Caco-2 (cell line): ENCODE results near the gene COQ4. TPM values are rescaled to one million over a fixed set of nuclear protein-coding genes. Genes with fewer than 3 reads are reported as not detected.

Experiments
- BruUV-seq: library from RNA; stranded (reverse); fragments of 400-500 nt; replicated peaks from 2 replicates; lab custom pipeline; 2021; lab: Mats Ljungman, UMichigan
- CTCF ChIA-PET: fragments of 300-600 bp; sonication (Branson Sonifier 250); formaldehyde crosslinking; loops from one replicate; lab custom pipeline; 2022; ENCODE audit warnings: antibody characterized with exemption; lab: Charles Lee
- POLR2A ChIA-PET: fragments of 300-600 bp; sonication (Branson Sonifier 250); formaldehyde crosslinking; loops from one replicate; lab custom pipeline; 2022; ENCODE audit warnings: antibody characterized with exemption; lab: Charles Lee
- DNase-seq, 2 experiments: peaks; one replicate each; pipeline versions ENCODE4 v3.0.0 to v3.0.0-alpha.2; 2020 to 2022
- H3K27me3 ChIP-seq: replicated peaks from 2 replicates; pipeline ENCODE4 v1.6.0; 2011; ENCODE audit warnings: low read length; ENCODE audit not compliant: control insufficient read depth, insufficient read depth
- H3K36me3 ChIP-seq: 2 replicates; pipeline ENCODE4 v1.5.1; 2011; ENCODE audit warnings: low read length; ENCODE audit not compliant: control insufficient read depth, insufficient read depth
- H3K4me1 ChIP-seq: fragments of 250-450 bp; sonication (Bioruptor Pico); 2 replicates; pipeline ENCODE4 v1.5.1; 2020; ENCODE audit warnings: mild to moderate bottlenecking
- H3K4me3 ChIP-seq: 2 replicates; pipeline ENCODE4 v1.5.1; 2011; ENCODE audit warnings: low read depth, mild to moderate bottlenecking, control low read depth, low read length
- H3K9me3 ChIP-seq: fragments of 250-450 bp; sonication (Bioruptor Pico); 2 replicates; pipeline ENCODE4 v1.5.1; 2020; ENCODE audit warnings: mild to moderate bottlenecking, moderate library complexity
- H3K27ac Mint-ChIP-seq: one replicate; pipeline ENCODE4 v1.8.0; 2022; ENCODE audit warnings: mixed read lengths; ENCODE audit not compliant: unreplicated experiment
- H3K27me3 Mint-ChIP-seq: one replicate; pipeline ENCODE4 v1.8.0; 2022; ENCODE audit warnings: mixed read lengths; ENCODE audit not compliant: insufficient read depth, unreplicated experiment
- H3K36me3 Mint-ChIP-seq: one replicate; pipeline ENCODE4 v1.8.0; 2022; ENCODE audit warnings: mild to moderate bottlenecking, mixed read lengths; ENCODE audit not compliant: insufficient read depth, unreplicated experiment
- H3K4me1 Mint-ChIP-seq: one replicate; pipeline ENCODE4 v1.8.0; 2022; ENCODE audit warnings: low read depth, mixed read lengths; ENCODE audit not compliant: unreplicated experiment
- H3K4me3 Mint-ChIP-seq: one replicate; pipeline ENCODE4 v1.8.0; 2022; ENCODE audit warnings: mild to moderate bottlenecking, moderate library complexity, mixed read lengths; ENCODE audit not compliant: unreplicated experiment
- H3K9me3 Mint-ChIP-seq: one replicate; pipeline ENCODE4 v1.8.0; 2022; ENCODE audit warnings: mixed read lengths; ENCODE audit not compliant: unreplicated experiment
- CTCF ChIP-seq, 2 experiments: fragments of 200-600 bp in 1 of 2; IDR thresholded peaks; 1 replicate in 1 of 2; 2 replicates in 1 of 2; pipeline versions ENCODE4 v1.5.1 to v1.8.0; 2011 to 2022; ENCODE audit warnings: antibody characterized with exemption in 1 of 2, control low read depth in 1 of 2, inconsistent platforms in 1 of 2, low read depth in 1 of 2, low read length in 1 of 2, mild to moderate bottlenecking in 1 of 2, moderate library complexity in 1 of 2; ENCODE audit not compliant: insufficient read depth in 1 of 2, severe bottlenecking in 1 of 2, unreplicated experiment in 1 of 2
- intact Hi-C: fragments of 100-400 bp; cut with micrococcal nuclease; formaldehyde crosslinking; loops from one replicate; pipeline ENCODE4 v1.10.0; 2022; ENCODE audit not compliant: unreplicated experiment
- total RNA-seq: library from RNA; stranded (reverse); gene quantifications from 2 replicates; pipeline ENCODE4 v1.2.3, GENCODE V29; 2022

The COQ4 gene
- total RNA-seq, 1 experiment from 2014 or later = 48.9 TPM

GRCh38 chr9:128316421-128316820 lies 6.2 kb upstream of the COQ4 start:
- Histone ChIP-seq H3K36me3 (peaks cover 4% of the 10 kb centered on the region; the same call in 1 of the 2 replicates), H3K9me3 (no peaks in the 10 kb centered on the region), H3K4me1 (no peaks in the 10 kb centered on the region), H3K4me3 (no peak overlapping the region), H3K27me3 (no peaks in the 10 kb centered on the region)
- H3K4me3 Mint-ChIP-seq = no peak overlapping the region
- H3K9me3 Mint-ChIP-seq = no peaks in the 10 kb centered on the region
- H3K36me3 Mint-ChIP-seq = peaks cover 20% of the 10 kb centered on the region
- POLR2A ChIA-PET = no interaction called here
- H3K27me3 Mint-ChIP-seq = no peaks in the 10 kb centered on the region
- intact Hi-C loops = no loop called here
- DNase-seq = no peak
- BruUV-seq = no TSS peak
- TF ChIP-seq CTCF (IDR thresholded peaks at IDR 0.05; ENCODE audit: insufficient read depth in 1 of 2, low read depth in 1 of 2, low read length in 1 of 2, severe bottlenecking in 1 of 2, unreplicated experiment in 1 of 2) = no peak
- no peak overlapping the region for H3K27ac Mint-ChIP-seq
- CTCF ChIA-PET = no interaction called here
- H3K4me1 Mint-ChIP-seq = no peaks in the 10 kb centered on the region

GRCh38 chr9:128317629-128318028 lies 5.0 kb upstream of the COQ4 start:
- no peak for DNase-seq
- no peaks in the 10 kb centered on the region for H3K27me3 Mint-ChIP-seq
- Histone ChIP-seq H3K9me3 (no peaks in the 10 kb centered on the region), H3K36me3 (peaks cover 4% of the 10 kb centered on the region; the same call in 1 of the 2 replicates), H3K4me3 (no peak overlapping the region), H3K4me1 (no peaks in the 10 kb centered on the region), H3K27me3 (no peaks in the 10 kb centered on the region)
- intact Hi-C loops = no loop called here
- no peaks in the 10 kb centered on the region for H3K9me3 Mint-ChIP-seq
- H3K4me3 Mint-ChIP-seq = no peak overlapping the region
- no peak for TF ChIP-seq CTCF (IDR thresholded peaks at IDR 0.05; ENCODE audit: insufficient read depth in 1 of 2, low read depth in 1 of 2, low read length in 1 of 2, severe bottlenecking in 1 of 2, unreplicated experiment in 1 of 2)
- POLR2A ChIA-PET = no interaction called here
- CTCF ChIA-PET = no interaction called here
- H3K27ac Mint-ChIP-seq = no peak overlapping the region
- H3K36me3 Mint-ChIP-seq = peaks cover 24% of the 10 kb centered on the region
- H3K4me1 Mint-ChIP-seq = no peaks in the 10 kb centered on the region
- no TSS peak for BruUV-seq

- no peaks in the 10 kb centered on the region for H3K4me1 Mint-ChIP-seq
- H3K9me3 Mint-ChIP-seq = no peaks in the 10 kb centered on the region
Measured at GRCh38 chr9:128321343-128321742, 1.3 kb upstream of the COQ4 start.

More at GRCh38 chr9:128321343-128321742, 1.3 kb upstream of the COQ4 start:
- H3K27me3 ChIP-seq = no peaks in the 10 kb centered on the region
- BruUV-seq = no TSS peak
- intact Hi-C loops = no loop called here
- peaks cover 27% of the 10 kb centered on the region for H3K36me3 Mint-ChIP-seq
- no peak for TF ChIP-seq CTCF (IDR thresholded peaks at IDR 0.05; ENCODE audit: insufficient read depth in 1 of 2, low read depth in 1 of 2, low read length in 1 of 2, severe bottlenecking in 1 of 2, unreplicated experiment in 1 of 2)
- peak overlapping the region; percentile 83 for H3K4me3 ChIP-seq
- no peaks in the 10 kb centered on the region for H3K9me3 ChIP-seq
- 0 out of 2 replicates have a peak, but pooled peaks cover 4% of the 10 kb centered on the region for H3K4me1 ChIP-seq
- peak overlapping the region; percentile 96 for H3K27ac Mint-ChIP-seq
- peak overlapping the region; percentile 91 for H3K4me3 Mint-ChIP-seq
- no peaks in the 10 kb centered on the region for H3K27me3 Mint-ChIP-seq
- no peaks in the 10 kb centered on the region for H3K36me3 ChIP-seq
- DNase-seq = no peak
- ChIA-PET POLR2A (no interaction called here), CTCF (no interaction called here)
